HG02642 (cell line): ENCODE measurements around the gene NEDD8.
"Not testable (repeated sequence)": the region's sequence is repeated elsewhere in the genome, so short reads cannot be mapped to it uniquely, and the experiment has no call there.

Source experiments
- ATAC-seq: cut with Tn5 transposase; IDR thresholded peaks from one replicate; pipeline ENCODE4 v1.9.1; 2021; ENCODE audit warnings: mild to moderate bottlenecking; ENCODE audit not compliant: unreplicated experiment, poor library complexity

The NEDD8 gene

GRCh38 chr14:24250354-24250753 lies 18.2 kb upstream of the NEDD8 start:
- no peak for ATAC-seq

- no peak for ATAC-seq
These were observed 17.3 kb upstream of the NEDD8 start for GRCh38 chr14:24249230-24250021.

- ATAC-seq: no peak
These were observed 15.3 kb upstream of the NEDD8 start for GRCh38 chr14:24247422-24247821.

- ATAC-seq: no peak
These were observed 14.6 kb upstream of the NEDD8 start for GRCh38 chr14:24246765-24247212.

GRCh38 chr14:24245350-24245749 lies 13.2 kb upstream of the NEDD8 start:
- ATAC-seq: not testable (repeated sequence)

GRCh38 chr14:24243336-24243836 lies 11.2 kb upstream of the NEDD8 start:
- no peak for ATAC-seq

- ATAC-seq: peak; percentile 82
These were observed 9.8 kb upstream of the NEDD8 start for GRCh38 chr14:24241829-24242443.

- ATAC-seq: no peak
These were observed 8.1 kb upstream of the NEDD8 start for GRCh38 chr14:24240110-24240918.

- no peak for ATAC-seq
These were observed 6.4 kb upstream of the NEDD8 start for GRCh38 chr14:24238527-24239037.

- ATAC-seq: no peak
These were observed 6.0 kb upstream of the NEDD8 start for GRCh38 chr14:24238123-24238522.

GRCh38 chr14:24237463-24237955 lies 5.3 kb upstream of the NEDD8 start:
- no peak for ATAC-seq

- ATAC-seq: no peak
These were observed 4.7 kb upstream of the NEDD8 start for GRCh38 chr14:24236689-24237462.

GRCh38 chr14:24235804-24236688 lies 3.9 kb upstream of the NEDD8 start:
- ATAC-seq: no peak

GRCh38 chr14:24234095-24235005 lies 2.2 kb upstream of the NEDD8 start:
- ATAC-seq: no peak

GRCh38 chr14:24233538-24233866 lies 1.3 kb upstream of the NEDD8 start:
- no peak for ATAC-seq

GRCh38 chr14:24232645-24233537 lies 724 bp upstream of the NEDD8 start, which contains the start of gene GMPR2:
Gene GMPR2 (plus strand): TSS chr14:24232929. CDS start chr14:24233254, 325 bp downstream.
- peak; percentile 60 for ATAC-seq
